ENCODE results near the gene ZNF124.

Gene ZNF124

DNA sequence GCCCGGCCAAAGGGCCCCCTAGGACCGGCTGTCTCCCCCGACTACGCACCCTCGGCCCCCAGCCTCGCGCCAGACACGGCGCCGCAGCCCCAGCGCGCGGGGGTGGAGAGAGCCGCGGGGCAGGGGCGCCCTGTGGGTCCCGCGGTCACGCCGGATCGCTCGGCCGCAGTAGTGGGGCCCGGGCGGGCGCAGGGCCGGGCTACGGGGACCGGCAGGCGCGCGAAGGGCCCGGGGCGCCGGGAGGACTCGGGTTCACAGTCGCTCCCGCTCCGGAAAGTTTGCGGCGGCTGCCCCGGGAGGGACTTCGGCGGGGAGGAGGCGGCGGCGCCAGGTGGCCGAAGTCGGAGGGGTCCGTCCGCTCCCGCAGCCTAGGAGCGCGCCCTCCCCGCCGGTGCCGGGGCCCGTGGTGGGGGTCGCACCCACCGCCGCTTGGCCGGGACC, 60.5 kb downstream of the ZNF124 start:
- H3K27me3 Mint-ChIP-seq: peaks cover 66% of the 10 kb centered on the region
- peak; percentile 34 for ATAC-seq
- peaks cover 2% of the 10 kb centered on the region for H3K9me3 Mint-ChIP-seq
- peaks cover 7% of the 10 kb centered on the region for H3K4me1 Mint-ChIP-seq
- H3K36me3 Mint-ChIP-seq: no peaks in the 10 kb centered on the region
- peak overlapping the region; percentile 64 for H3K4me3 Mint-ChIP-seq
- no peak overlapping the region for H3K27ac Mint-ChIP-seq

DNA sequence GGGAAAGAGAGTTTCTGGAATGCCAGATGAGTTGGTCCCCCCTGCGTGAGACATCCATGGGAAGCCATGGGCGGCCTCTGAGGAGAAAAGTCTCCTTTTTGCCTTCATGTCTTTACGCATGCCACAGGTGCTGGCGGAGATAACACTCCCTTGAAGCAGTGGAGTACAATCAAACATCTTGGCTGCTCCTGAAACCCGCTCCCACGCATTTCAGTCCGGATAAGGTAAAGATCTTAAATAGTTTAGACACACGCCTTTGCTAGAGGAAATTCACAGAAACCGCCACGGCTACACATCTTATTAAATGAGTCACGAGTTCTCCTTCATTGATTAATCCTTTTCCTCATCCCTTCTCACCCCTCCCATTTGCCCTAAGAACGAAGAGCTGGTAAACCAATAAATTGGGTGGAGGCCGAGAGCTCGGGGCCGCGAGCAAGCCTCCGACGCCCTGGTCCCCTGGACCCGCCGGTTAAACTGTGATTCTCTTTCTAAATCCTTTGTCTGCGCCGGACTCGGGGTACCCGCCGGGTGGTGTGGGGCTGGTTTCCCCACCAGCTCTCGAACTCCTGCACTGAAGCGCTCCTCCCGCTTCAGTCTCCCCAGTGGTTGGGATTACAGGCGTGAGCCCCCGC, 61.1 kb downstream of the ZNF124 start:
- peaks cover 2% of the 10 kb centered on the region for H3K9me3 Mint-ChIP-seq
- H3K4me1 Mint-ChIP-seq: peaks cover 7% of the 10 kb centered on the region
- H3K27ac Mint-ChIP-seq: no peak overlapping the region
- peak; percentile 13 for ATAC-seq
- H3K27me3 Mint-ChIP-seq: peaks cover 66% of the 10 kb centered on the region
- H3K4me3 Mint-ChIP-seq: peak overlapping the region; percentile 64
- H3K36me3 Mint-ChIP-seq: no peaks in the 10 kb centered on the region

DNA sequence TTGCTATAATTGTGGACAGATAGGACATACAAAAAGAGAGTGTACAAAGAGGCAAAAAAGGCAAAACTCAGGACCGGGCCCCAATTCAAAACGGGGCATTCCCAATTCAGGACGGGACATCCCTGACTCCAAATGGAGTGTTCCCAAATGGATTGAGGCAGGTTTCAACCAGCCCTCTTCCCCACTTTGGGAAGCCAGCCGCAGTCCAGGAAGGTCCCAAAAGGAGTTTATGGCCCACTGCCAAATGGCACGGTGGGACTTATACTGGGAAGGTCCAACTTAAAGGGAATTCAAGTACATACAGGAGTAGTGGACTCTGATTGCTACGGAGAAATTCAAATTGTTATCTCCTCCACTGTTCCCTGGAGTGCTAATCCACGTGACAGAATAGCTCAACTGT, 64.1 kb downstream of the ZNF124 start:
- H3K36me3 Mint-ChIP-seq: no peaks in the 10 kb centered on the region
- H3K4me1 Mint-ChIP-seq: peaks cover 13% of the 10 kb centered on the region
- no peak overlapping the region for H3K27ac Mint-ChIP-seq
- no peak overlapping the region for H3K4me3 Mint-ChIP-seq
- no peak for ATAC-seq
- peaks cover 5% of the 10 kb centered on the region for H3K9me3 Mint-ChIP-seq
- H3K27me3 Mint-ChIP-seq: peaks cover 45% of the 10 kb centered on the region

DNA sequence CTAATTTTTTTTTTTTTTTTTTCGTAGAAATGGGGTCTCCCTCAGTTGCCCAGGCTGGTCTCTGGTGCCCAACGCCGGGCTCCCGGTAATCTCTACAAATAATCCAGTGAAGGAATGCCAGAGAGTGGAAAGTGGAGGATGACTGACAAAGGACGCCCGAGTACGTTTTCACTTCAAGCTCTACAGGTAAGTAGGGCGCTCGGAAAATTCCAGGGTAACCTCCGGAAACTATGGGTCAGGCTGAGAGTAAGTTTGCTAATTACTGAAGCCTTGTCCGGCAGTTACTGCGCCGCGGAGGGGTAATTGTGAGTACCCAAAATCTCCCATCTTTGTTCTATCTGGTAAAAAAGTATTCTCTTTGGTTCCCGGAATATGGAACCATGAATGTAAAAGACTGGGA, 65.9 kb downstream of the ZNF124 start:
- H3K27me3 Mint-ChIP-seq: peaks cover 39% of the 10 kb centered on the region
- no peak overlapping the region for H3K4me3 Mint-ChIP-seq
- peaks cover 5% of the 10 kb centered on the region for H3K9me3 Mint-ChIP-seq
- peaks cover 16% of the 10 kb centered on the region for H3K36me3 Mint-ChIP-seq
- ATAC-seq: no peak
- peaks cover 11% of the 10 kb centered on the region for H3K4me1 Mint-ChIP-seq
- H3K27ac Mint-ChIP-seq: no peak overlapping the region
